EH (cell line): ENCODE results near the gene SND1.

ENCODE experiments used
- DNase-seq: peaks from one replicate; pipeline ENCODE4 v3.0.0-alpha.2; 2015; ENCODE audit warnings: low read depth

The SND1 gene

DNA sequence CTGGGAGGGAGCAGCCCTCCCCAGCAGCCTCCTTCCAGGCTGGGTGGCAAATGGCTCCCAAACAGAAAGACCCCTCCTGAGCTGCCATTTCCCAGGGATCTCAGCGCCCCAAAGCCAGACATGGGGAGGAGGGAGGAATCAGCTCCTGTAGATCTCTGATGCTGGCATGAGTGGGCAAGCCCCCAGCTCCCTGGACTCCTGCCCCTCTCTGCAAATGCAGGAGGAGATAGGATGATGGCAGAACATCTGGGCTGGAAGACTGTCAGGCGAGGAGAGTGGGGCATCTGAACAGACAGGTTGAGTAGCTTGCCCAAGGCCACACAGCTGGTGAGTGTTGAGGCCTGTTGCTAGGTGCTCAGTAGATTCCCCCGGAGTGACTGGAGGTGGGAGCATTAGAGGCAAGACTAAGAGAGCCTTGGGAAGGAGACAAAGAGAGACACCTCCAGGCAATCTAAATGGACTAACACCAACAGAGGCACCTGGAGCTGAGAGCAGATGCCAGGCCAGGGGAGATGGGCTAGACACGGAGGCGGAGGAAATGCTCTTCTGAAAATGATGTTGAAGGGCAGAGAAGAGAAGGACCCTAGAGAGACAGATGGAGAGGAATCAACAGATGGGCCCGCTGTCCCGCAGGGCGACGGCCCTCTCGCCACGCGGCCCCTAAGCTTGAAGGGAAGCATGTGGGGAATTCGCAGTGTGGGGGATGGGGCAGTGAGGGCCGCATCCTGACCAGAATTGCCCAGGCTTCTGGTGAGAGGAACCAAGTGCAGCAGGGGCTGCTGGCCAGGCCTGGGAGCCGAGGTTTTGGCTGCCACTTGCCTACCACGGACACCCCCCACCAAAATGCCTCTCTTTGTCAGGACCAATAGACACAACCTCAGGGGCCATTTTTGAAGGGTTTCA is 464.1 kb downstream of the SND1 start:
- DNase-seq = no peak

- no peak for DNase-seq
Observed at GRCh38 chr7:128116740-128117139, 464.7 kb downstream of the SND1 start.

GRCh38 chr7:128117691-128118090 is 465.7 kb downstream of the SND1 start:
- DNase-seq = no peak

- no peak for DNase-seq
Observed at GRCh38 chr7:128119036-128119435, 467.0 kb downstream of the SND1 start.

GRCh38 chr7:128120116-128120515 is 468.1 kb downstream of the SND1 start:
- no peak for DNase-seq

GRCh38 chr7:128120976-128121490 is 469.0 kb downstream of the SND1 start:
- no peak for DNase-seq

GRCh38 chr7:128121711-128122530 is 469.9 kb downstream of the SND1 start:
- DNase-seq = no peak

- no peak for DNase-seq
Observed at GRCh38 chr7:128122576-128123290, 470.7 kb downstream of the SND1 start.

DNA sequence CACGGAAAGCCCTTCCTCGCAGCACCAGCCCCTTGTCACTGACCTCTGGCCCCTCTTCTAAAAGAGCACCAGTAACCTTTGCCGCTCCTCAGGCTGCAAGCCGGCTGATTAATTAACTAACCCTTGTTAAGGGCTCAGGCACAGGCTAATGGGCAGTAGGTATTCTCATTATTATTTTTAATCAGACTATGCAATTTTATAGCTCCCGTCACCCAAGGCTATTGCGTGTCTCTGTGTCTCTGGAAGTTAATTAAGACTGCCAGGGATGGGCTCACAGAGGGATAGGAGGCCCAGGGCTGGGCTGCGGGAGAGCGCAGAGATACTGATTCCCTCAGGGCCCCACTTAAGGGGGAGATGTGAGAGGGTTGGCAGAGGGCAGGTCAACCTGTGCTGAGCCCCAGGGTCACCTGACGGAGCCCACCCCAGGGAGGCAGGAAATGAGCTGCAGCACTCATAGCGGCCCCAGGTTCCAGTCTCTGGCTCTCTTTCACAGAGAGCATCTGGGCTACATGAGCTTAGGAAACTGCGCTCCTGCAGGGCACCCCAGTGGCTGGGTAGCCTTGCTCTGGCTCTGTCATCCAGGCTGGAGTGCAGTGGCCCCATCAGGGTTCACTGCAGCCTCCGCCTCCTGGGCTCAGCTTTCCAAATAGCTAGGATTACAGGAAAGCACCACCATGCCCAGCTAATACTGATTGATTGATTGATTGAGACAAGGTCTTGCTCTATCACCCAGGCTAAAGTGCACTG is 471.5 kb downstream of the SND1 start:
- no peak for DNase-seq

- no peak for DNase-seq
Observed at GRCh38 chr7:128124786-128125185, 472.8 kb downstream of the SND1 start.

- no peak for DNase-seq
Observed at GRCh38 chr7:128125816-128126215, 473.8 kb downstream of the SND1 start.

DNA sequence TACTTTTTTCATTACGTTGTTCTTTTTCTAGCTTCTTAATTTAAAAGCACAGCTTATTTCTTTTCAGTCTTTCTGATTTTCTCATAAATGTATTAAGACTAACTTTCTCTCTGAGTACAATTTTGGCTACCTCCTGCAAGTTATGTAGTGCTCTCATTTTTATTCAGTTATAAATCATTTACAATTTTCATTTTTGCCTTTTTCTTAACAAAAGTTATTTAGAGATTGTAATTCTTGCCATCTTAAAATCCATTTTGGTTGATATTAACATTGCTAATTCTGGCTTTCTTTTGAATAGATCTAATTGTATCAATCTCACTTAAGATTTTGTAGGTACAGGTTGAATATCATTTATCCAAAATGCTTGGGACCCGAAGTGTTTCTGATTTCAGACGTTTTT is 476.4 kb downstream of the SND1 start:
- no peak for DNase-seq

GRCh38 chr7:128129224-128129864 is 477.4 kb downstream of the SND1 start:
- DNase-seq = no peak

DNA sequence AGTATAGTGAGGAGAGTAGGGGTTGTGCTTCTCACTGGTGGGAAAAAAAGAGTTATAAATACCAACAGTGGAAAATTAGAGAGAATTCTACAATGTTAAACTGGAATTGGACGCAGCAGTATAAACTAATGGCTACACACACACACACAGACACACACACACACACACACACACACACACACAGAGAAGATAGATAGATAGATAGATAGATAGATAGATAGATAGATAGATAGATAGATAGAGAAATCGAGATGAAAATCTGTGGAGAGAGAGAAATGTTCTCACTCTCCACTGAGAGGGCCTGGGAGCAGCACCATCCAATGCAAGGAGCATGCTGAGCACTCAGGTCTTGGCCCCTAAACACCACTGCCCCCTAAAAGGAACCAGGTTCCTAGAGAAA is 479.1 kb downstream of the SND1 start:
- DNase-seq = no peak

- DNase-seq = no peak
Observed at GRCh38 chr7:128131731-128132130, 479.7 kb downstream of the SND1 start.

DNA sequence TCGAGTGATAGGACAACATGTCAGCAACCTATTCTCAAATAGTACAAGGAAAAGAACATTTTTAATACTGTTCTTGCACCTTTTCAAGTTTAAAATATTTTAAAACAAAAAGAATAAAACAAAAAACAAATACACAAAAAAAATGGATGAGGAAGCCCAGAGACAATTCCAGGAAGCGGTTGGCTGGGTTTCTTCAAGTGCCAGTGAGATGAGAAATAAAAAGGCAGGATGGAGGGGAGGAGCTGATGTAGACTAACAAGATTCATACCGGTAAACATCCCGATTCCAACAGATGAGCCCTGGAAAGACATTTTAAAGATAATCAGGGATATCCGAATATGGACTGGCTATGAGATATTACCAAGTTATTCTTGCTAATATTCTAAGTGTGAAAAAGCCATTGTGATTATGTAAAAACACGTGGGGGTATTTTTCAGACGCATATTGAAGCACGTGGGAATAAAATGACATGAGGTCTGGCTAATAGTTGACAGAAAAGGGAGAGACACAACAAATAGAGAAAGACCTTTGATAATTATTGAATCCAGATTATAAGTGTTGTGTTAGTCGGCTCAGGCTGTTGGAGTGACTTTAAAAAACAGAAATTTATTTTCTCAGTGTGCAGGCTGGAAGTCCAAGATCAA is 480.6 kb downstream of the SND1 start:
- DNase-seq = no peak

DNA sequence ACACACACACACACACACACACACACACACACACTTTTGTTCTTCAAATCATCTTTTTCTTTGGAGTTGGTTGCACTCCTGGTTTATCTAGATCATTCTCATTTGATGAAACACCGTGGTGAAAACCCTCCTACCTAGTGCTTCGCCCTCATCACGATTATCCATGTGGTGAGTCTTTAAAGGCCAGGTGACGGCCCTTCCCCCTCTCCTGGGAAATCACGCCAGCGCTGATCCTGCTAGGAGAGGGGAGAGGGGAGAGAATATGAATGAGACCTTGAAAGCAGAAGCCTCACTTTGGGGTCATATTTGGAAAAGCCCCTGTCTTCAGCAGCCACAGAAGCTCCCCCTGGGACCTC is 483.1 kb downstream of the SND1 start:
- no peak for DNase-seq

DNA sequence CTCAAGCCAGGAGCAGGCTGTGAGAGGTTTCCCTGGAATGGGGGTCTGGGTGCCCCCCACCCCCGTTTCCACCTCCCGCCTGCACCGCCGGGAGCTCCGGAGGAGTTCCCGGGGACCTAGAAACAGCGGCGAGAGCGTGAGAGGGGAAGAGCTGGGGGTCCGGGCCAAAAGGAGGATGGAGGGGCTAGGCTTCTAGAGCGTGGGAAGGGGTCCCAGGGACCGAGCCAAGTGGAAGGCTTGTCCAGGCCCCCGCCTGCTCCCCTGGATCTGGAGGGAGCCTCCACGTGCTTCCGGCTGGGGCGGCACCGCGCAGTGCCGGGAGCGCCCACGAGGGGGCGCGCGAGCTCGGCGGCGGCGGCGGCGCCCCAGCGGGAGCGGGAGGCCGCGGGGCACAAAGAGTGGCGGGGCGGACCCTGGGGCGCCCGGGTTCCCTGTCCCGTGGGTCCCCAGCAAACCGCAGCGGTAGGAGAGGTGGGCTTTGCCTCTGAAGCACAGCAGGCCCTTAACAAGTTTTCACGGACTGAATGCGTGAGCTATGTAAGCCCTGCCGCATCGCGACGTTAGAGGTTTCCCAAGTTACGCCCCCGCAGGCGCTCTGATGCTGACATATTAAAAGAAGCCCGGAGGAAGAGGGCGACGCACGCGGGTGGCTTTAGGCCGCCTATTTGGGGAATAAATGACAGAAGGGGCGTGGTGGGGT is 483.7 kb downstream of the SND1 start:
- DNase-seq = peak; percentile 54

DNA sequence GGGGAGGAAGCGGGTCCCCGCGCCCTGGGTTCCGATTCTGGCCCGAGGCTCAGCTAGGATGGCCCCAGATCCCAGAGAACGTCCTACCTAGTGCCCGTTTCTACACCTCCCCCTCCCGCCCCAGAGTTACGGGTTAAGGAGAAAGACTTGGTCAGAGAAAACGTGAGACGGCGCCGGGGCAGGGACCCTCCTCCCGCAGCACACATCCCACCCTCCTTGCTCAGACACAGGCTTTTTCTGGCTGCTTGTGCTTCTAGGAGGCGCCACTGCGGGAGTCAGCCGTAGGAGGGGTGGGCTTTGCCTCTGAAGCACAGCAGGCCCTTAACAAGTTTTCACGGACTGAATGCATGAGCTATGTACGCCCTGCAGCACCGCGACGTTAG is 484.2 kb downstream of the SND1 start:
- DNase-seq = no peak

DNA sequence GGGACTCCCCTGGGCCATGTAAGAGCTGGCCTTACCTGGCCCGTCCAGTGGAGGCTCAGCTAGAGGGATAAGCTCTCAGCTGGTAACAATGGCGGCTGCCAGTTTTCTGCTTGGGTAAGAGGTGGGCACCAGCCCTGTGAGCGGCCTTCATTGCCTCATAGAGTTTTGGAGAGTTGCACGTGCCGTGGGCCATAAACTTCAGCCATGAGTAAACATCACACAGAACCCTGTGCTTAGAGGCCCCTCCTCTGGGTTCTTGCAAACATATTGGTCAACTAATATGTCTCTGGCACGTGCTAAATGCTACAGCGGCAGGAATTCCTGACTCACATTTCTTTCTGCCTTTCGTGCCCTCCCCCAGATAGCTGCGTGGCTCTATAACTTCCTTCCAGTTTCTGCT is 485.2 kb downstream of the SND1 start:
- peak; percentile 79 for DNase-seq
